DND-41 (cell line): ENCODE data around the gene CPM.

Source experiments
- ATAC-seq: fragments of 200-7000 bp; cut with Tn5 transposase; 3 replicates; pipeline ENCODE4 v1.9.1; 2021; ENCODE audit warnings: low read depth; ENCODE audit not compliant: insufficient read depth
- DNase-seq: peaks from one replicate; pipeline ENCODE4 v3.0.0-alpha.2; 2020
- H2AFZ ChIP-seq: 2 replicates; pipeline ENCODE4 v1.6.0; 2012; ENCODE audit warnings: low read depth, low read length
- H3K27ac ChIP-seq: 2 replicates; pipeline ENCODE4 v1.5.1; 2012; ENCODE audit warnings: low read length, inconsistent platforms
- H3K27me3 ChIP-seq: fragments of 200-600 bp; sonication (generic); 2 replicates; pipeline ENCODE4 v1.6.0; 2012; ENCODE audit warnings: low read length, mild to moderate bottlenecking, inconsistent platforms; ENCODE audit not compliant: insufficient read depth, poor library complexity
- H3K36me3 ChIP-seq: 2 replicates; pipeline ENCODE4 v1.5.1; 2012; ENCODE audit warnings: low read length, inconsistent platforms; ENCODE audit not compliant: insufficient read depth
- H3K4me1 ChIP-seq: 2 replicates; pipeline ENCODE4 v1.5.1; 2012; ENCODE audit warnings: mild to moderate bottlenecking, low read length; ENCODE audit not compliant: insufficient read depth
- H3K4me2 ChIP-seq: 2 replicates; pipeline ENCODE4 v1.6.0; 2012; ENCODE audit warnings: mild to moderate bottlenecking, moderate library complexity, low read length, inconsistent platforms; ENCODE audit not compliant: insufficient read depth
- H3K4me3 ChIP-seq, 2 experiments: fragments of 200-600 bp in 1 of 2; shearing (Covaris generic) in 1 of 2; 2 replicates each; pipeline ENCODE4 v1.5.1; 2012 to 2016; ENCODE audit warnings: inconsistent platforms in 2 of 2, low read length in 2 of 2, mild to moderate bottlenecking in 2 of 2, low read depth in 1 of 2, moderate library complexity in 1 of 2
- H3K79me2 ChIP-seq: 2 replicates; pipeline ENCODE4 v1.6.0; 2012; ENCODE audit warnings: low read length, inconsistent platforms; ENCODE audit not compliant: insufficient read depth
- H3K9ac ChIP-seq: 2 replicates; pipeline ENCODE4 v1.6.0; 2012; ENCODE audit warnings: low read depth, mild to moderate bottlenecking, inconsistent platforms, low read length, moderate library complexity
- H3K9me3 ChIP-seq: 2 replicates; pipeline ENCODE4 v1.5.1; 2012; ENCODE audit warnings: low read length, moderate library complexity, mild to moderate bottlenecking, inconsistent platforms; ENCODE audit not compliant: insufficient read depth, severe bottlenecking
- H4K20me1 ChIP-seq: 2 replicates; pipeline ENCODE4 v1.6.0; 2012; ENCODE audit warnings: low read length; ENCODE audit not compliant: insufficient read depth
- CTCF ChIP-seq: IDR thresholded peaks from 2 replicates; pipeline ENCODE4 v1.5.1; 2012; ENCODE audit warnings: borderline replicate concordance, low read length, moderate library complexity, mild to moderate bottlenecking; ENCODE audit not compliant: poor library complexity, severe bottlenecking; ENCODE audit errors: extremely low read depth
- EZH2 ChIP-seq: IDR thresholded peaks from 3 replicates; pipeline ENCODE4 v1.6.1; 2012; ENCODE audit warnings: borderline replicate concordance, low read depth, mild to moderate bottlenecking, moderate library complexity, low read length, inconsistent platforms; ENCODE audit not compliant: severe bottlenecking

Gene CPM

GRCh38 chr12:68878846-68879245 is 54.1 kb downstream of the CPM start:
- no peak overlapping the region for H3K4me2 ChIP-seq
- no peak for TF ChIP-seq EZH2
- TF ChIP-seq CTCF, result no peak
- no peak for ATAC-seq
- no peaks in the 10 kb centered on the region for H3K36me3 ChIP-seq
- no peaks in the 10 kb centered on the region for H3K79me2 ChIP-seq
- H3K9ac ChIP-seq, result no peak overlapping the region
- no peak for DNase-seq
- H3K4me3 ChIP-seq, result no peak overlapping the region
- no peaks in the 10 kb centered on the region for H3K4me1 ChIP-seq
- H3K27me3 ChIP-seq, result no peaks in the 10 kb centered on the region
- H4K20me1 ChIP-seq, result no peaks in the 10 kb centered on the region
- no peak overlapping the region for H2AFZ ChIP-seq
- H3K9me3 ChIP-seq, result no peaks in the 10 kb centered on the region
- no peak overlapping the region for H3K27ac ChIP-seq

- Histone ChIP-seq H3K4me1 (no peaks in the 10 kb centered on the region), H3K4me3 (no peak overlapping the region), H2AFZ (no peak overlapping the region), H3K4me2 (no peak overlapping the region), H3K9me3 (no peaks in the 10 kb centered on the region), H3K79me2 (no peaks in the 10 kb centered on the region), H3K27ac (no peak overlapping the region), H3K36me3 (no peaks in the 10 kb centered on the region), H3K27me3 (no peaks in the 10 kb centered on the region), H4K20me1 (no peaks in the 10 kb centered on the region), H3K9ac (no peak overlapping the region)
- no peak for DNase-seq
- no peak for ATAC-seq
- TF ChIP-seq EZH2, result no peak
- TF ChIP-seq CTCF, result no peak
These were observed 54.7 kb downstream of the CPM start for GRCh38 chr12:68878283-68878682.

GRCh38 chr12:68877583-68877982 is 55.4 kb downstream of the CPM start:
- no peak overlapping the region for H3K9ac ChIP-seq
- no peaks in the 10 kb centered on the region for H3K36me3 ChIP-seq
- no peak overlapping the region for H2AFZ ChIP-seq
- H3K4me2 ChIP-seq, result no peak overlapping the region
- H3K4me3 ChIP-seq, result no peak overlapping the region
- no peaks in the 10 kb centered on the region for H3K4me1 ChIP-seq
- H3K27me3 ChIP-seq, result no peaks in the 10 kb centered on the region
- no peaks in the 10 kb centered on the region for H3K9me3 ChIP-seq
- H3K27ac ChIP-seq, result no peak overlapping the region
- no peak for ATAC-seq
- DNase-seq, result no peak
- no peaks in the 10 kb centered on the region for H3K79me2 ChIP-seq
- TF ChIP-seq CTCF, result no peak
- no peak for TF ChIP-seq EZH2
- H4K20me1 ChIP-seq, result no peaks in the 10 kb centered on the region

GRCh38 chr12:68876461-68876860 is 56.5 kb downstream of the CPM start:
- H3K9me3 ChIP-seq, result no peaks in the 10 kb centered on the region
- H2AFZ ChIP-seq, result no peak overlapping the region
- no peaks in the 10 kb centered on the region for H4K20me1 ChIP-seq
- H3K4me1 ChIP-seq, result no peaks in the 10 kb centered on the region
- no peak for ATAC-seq
- TF ChIP-seq EZH2 (no peak), CTCF (no peak)
- no peaks in the 10 kb centered on the region for H3K36me3 ChIP-seq
- H3K4me3 ChIP-seq, result no peak overlapping the region
- no peaks in the 10 kb centered on the region for H3K79me2 ChIP-seq
- no peaks in the 10 kb centered on the region for H3K27me3 ChIP-seq
- no peak for DNase-seq
- H3K4me2 ChIP-seq, result no peak overlapping the region
- H3K27ac ChIP-seq, result no peak overlapping the region
- H3K9ac ChIP-seq, result no peak overlapping the region
